Measurements from ENCODE around the gene SUGCT. TPM values are rescaled to one million over a fixed set of nuclear protein-coding genes. Genes with fewer than 3 reads are reported as not detected.

SUGCT gene
- total and polyA plus RNA-seq, 2 of the 13 experiments (the other 11 are each of a cell fraction or from before 2014, with no cell fraction given), result 10.1 to 22.2 TPM

DNA sequence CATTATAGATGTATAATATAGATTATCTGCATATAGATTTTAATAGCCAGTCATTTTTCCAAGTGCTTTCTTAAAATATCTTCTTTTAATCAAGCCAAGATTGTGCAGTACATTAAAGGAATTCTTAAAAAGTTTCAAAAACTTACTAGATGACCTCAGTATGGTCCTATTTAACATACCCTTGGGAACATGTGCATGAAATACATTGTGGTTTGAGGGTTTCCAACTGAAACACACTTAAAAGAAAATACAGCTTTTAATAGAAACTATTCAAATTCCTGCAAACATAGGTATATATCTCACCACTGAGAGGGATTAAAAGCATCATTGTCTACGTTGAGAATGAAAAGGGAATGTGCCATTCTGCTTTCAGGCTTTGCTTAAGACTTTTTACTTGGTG lies 364.9 kb downstream of the SUGCT start:
- no peak for DNase-seq (ENCODE audit: low spot score)
- no peak for TF ChIP-seq PTBP1 (IDR thresholded peaks at IDR 0.05; ENCODE audit: low read depth, low read length, poor library complexity, severe bottlenecking)
- no peak for TF ChIP-seq ZNF614 (CRISPR knock-in tag; IDR thresholded peaks at IDR 0.05; ENCODE audit: borderline replicate concordance)
- H3K9me3 ChIP-seq (ENCODE audit: low read length), result no peaks in the 10 kb centered on the region
- H3K36me3 ChIP-seq (replicated peaks in 1 of 2; ENCODE audit: control insufficient read depth in 1 of 2, insufficient read depth in 2 of 2, low read length in 2 of 2), result no peaks in the 10 kb centered on the region
- no peaks in the 10 kb centered on the region for H3K79me2 ChIP-seq (ENCODE audit: insufficient read depth, low read length)
- H3K27ac ChIP-seq (ENCODE audit: extremely low read length, insufficient read depth, low read length), result no peak overlapping the region
- no peak overlapping the region for H3K4me2 ChIP-seq (ENCODE audit: low read depth, low read length)
- H3K4me1 ChIP-seq (ENCODE audit: insufficient read depth, low read length), result no peaks in the 10 kb centered on the region
- no peak overlapping the region for H3K9ac ChIP-seq (ENCODE audit: insufficient read depth, low read depth, low read length)
- no peaks in the 10 kb centered on the region for H4K20me1 ChIP-seq (ENCODE audit: insufficient read depth, low read length)
- H3K27me3 ChIP-seq (ENCODE audit: control insufficient read depth in 1 of 2, insufficient read depth in 2 of 2, low read length in 2 of 2), result no peaks in the 10 kb centered on the region
- intact Hi-C loops (cut with micrococcal nuclease; ENCODE audit: unreplicated experiment), result no loop called here
- POLR2A ChIA-PET, result no interaction called here
- no peak for FAIRE-seq
- 66% methylated on average over 1 of the region's 1 CpG for WGBS (ENCODE audit: low lambda C conversion rate)
- in situ Hi-C loops (cut with HindIII; ENCODE audit: extremely low pct_ligation_motif_present, low pct_unique_long_range_greater_than_20kb), result no loop called here
- no peak overlapping the region for H3K4me3 ChIP-seq (replicated peaks in 1 of 3; ENCODE audit: insufficient read depth in 1 of 3, low read depth in 2 of 3, low read length in 3 of 3)
- BruUV-seq (replicated peaks), result no TSS peak
- ATAC-seq, result no peak
- CTCF ChIA-PET (ENCODE audit: low intra/inter-chr PET ratio, low total read pairs), result no interaction called here
- H2AFZ ChIP-seq (ENCODE audit: low read length), result no peak overlapping the region

DNA sequence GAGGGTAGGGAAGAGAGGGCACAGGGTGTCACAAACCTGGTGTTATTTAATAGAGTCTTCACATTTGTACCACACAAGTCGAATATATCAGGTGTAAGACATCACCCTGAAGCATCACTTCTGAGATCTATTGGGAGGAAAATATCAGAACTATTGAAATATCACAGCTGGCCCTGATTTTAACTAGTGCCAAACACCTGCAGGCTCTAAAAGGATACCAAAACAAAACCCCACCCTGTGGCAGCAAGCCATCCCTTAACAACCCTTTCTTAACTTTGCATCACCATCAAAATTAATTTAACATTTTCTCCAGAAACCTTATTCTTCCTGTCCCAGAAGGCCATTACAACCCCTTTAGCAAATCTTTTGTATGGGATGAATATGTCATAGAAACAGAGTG lies 365.4 kb downstream of the SUGCT start:
- intact Hi-C loops (cut with micrococcal nuclease; ENCODE audit: unreplicated experiment), result no loop called here
- no peak overlapping the region for H3K4me3 ChIP-seq (replicated peaks in 1 of 3; ENCODE audit: insufficient read depth in 1 of 3, low read depth in 2 of 3, low read length in 3 of 3)
- no peak overlapping the region for H2AFZ ChIP-seq (ENCODE audit: low read length)
- DNase-seq (ENCODE audit: low spot score) (no peak), ATAC-seq (no peak), FAIRE-seq (no peak)
- no TSS peak for BruUV-seq (replicated peaks)
- H3K27ac ChIP-seq (ENCODE audit: extremely low read length, insufficient read depth, low read length), result no peak overlapping the region
- no peaks in the 10 kb centered on the region for H3K4me1 ChIP-seq (ENCODE audit: insufficient read depth, low read length)
- in situ Hi-C loops (cut with HindIII; ENCODE audit: extremely low pct_ligation_motif_present, low pct_unique_long_range_greater_than_20kb), result no loop called here
- ChIA-PET CTCF (ENCODE audit: low intra/inter-chr PET ratio, low total read pairs) (no interaction called here), POLR2A (no interaction called here)
- H3K36me3 ChIP-seq (replicated peaks in 1 of 2; ENCODE audit: control insufficient read depth in 1 of 2, insufficient read depth in 2 of 2, low read length in 2 of 2), result no peaks in the 10 kb centered on the region
- no peaks in the 10 kb centered on the region for H3K9me3 ChIP-seq (ENCODE audit: low read length)
- no peaks in the 10 kb centered on the region for H3K79me2 ChIP-seq (ENCODE audit: insufficient read depth, low read length)
- H4K20me1 ChIP-seq (ENCODE audit: insufficient read depth, low read length), result no peaks in the 10 kb centered on the region
- WGBS (ENCODE audit: low lambda C conversion rate), result 67% methylated on average over 1 of the region's 1 CpG
- H3K9ac ChIP-seq (ENCODE audit: insufficient read depth, low read depth, low read length), result no peak overlapping the region
- no peak overlapping the region for H3K4me2 ChIP-seq (ENCODE audit: low read depth, low read length)
- no peaks in the 10 kb centered on the region for H3K27me3 ChIP-seq (ENCODE audit: control insufficient read depth in 1 of 2, insufficient read depth in 2 of 2, low read length in 2 of 2)
- TF ChIP-seq ZNF253 (CRISPR knock-in tag; IDR thresholded peaks at IDR 0.05; ENCODE audit: borderline replicate concordance) (no peak), DR1 (CRISPR knock-in tag; IDR thresholded peaks at IDR 0.05) (no peak)
- TF ChIP-seq, protein P1, sequence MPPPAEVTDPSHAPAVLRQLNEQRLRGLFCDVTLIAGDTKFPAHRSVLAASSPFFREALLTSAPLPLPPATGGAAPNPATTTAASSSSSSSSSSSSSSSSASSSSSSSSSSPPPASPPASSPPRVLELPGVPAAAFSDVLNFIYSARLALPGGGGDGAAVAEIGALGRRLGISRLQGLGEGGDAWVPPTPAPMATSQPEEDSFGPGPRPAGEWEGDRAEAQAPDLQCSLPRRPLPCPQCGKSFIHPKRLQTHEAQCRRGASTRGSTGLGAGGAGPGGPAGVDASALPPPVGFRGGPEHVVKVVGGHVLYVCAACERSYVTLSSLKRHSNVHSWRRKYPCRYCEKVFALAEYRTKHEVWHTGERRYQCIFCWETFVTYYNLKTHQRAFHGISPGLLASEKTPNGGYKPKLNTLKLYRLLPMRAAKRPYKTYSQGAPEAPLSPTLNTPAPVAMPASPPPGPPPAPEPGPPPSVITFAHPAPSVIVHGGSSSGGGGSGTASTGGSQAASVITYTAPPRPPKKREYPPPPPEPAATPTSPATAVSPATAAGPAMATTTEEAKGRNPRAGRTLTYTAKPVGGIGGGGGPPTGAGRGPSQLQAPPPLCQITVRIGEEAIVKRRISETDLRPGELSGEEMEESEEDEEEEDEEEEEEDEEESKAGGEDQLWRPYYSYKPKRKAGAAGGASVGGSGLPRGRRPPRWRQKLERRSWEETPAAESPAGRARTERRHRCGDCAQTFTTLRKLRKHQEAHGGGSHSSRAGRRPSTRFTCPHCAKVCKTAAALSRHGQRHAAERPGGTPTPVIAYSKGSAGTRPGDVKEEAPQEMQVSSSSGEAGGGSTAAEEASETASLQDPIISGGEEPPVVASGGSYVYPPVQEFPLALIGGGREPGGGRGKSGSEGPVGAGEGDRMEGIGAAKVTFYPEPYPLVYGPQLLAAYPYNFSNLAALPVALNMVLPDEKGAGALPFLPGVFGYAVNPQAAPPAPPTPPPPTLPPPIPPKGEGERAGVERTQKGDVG (CRISPR knock-in tag; IDR thresholded peaks at IDR 0.05; ENCODE audit: borderline replicate concordance), result no peak
- TF ChIP-seq, protein P2, sequence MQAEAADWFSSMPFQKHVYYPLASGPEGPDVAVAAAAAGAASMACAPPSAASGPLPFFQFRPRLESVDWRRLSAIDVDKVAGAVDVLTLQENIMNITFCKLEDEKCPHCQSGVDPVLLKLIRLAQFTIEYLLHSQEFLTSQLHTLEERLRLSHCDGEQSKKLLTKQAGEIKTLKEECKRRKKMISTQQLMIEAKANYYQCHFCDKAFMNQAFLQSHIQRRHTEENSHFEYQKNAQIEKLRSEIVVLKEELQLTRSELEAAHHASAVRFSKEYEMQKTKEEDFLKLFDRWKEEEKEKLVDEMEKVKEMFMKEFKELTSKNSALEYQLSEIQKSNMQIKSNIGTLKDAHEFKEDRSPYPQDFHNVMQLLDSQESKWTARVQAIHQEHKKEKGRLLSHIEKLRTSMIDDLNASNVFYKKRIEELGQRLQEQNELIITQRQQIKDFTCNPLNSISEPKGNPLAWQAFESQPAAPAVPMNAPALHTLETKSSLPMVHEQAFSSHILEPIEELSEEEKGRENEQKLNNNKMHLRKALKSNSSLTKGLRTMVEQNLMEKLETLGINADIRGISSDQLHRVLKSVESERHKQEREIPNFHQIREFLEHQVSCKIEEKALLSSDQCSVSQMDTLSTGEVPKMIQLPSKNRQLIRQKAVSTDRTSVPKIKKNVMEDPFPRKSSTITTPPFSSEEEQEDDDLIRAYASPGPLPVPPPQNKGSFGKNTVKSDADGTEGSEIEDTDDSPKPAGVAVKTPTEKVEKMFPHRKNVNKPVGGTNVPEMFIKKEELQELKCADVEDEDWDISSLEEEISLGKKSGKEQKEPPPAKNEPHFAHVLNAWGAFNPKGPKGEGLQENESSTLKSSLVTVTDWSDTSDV (CRISPR knock-in tag; IDR thresholded peaks at IDR 0.05), result no peak
